Left ventricle myocardium superior (tissue), 1 donor: Measurements from ENCODE around the gene OTUD7B. TPM values are rescaled to one million over a fixed set of nuclear protein-coding genes. Genes with fewer than 3 reads are reported as not detected.

Experiments
- ATAC-seq: fragments of 200-7000 bp; cut with Tn5 transposase; one replicate; pipeline ENCODE4 v1.9.1; 2020; ENCODE audit warnings: mild to moderate bottlenecking, moderate library complexity
- DNase-seq: peaks from one replicate; pipeline ENCODE4 v3.0.0-alpha.2; 2020
- intact Hi-C: fragments of 100-400 bp; cut with micrococcal nuclease; formaldehyde crosslinking; loops from one replicate; pipeline ENCODE4 v1.11.0; 2022
- total RNA-seq: library from RNA; stranded (reverse); fragmentation: NEBNext Ultra II Directional; extraction: Animal tissue kit (Norgen Biotek cat#: 25700); gene quantifications from one replicate; pipeline ENCODE4 v1.2.1, GENCODE V29; 2021
- donor health status: DM: no; HTN: yes; CAD: no; lungs with severe emphysema.

Gene OTUD7B
- total RNA-seq, 1 donor from 2014 or later = 23.0 TPM

DNA sequence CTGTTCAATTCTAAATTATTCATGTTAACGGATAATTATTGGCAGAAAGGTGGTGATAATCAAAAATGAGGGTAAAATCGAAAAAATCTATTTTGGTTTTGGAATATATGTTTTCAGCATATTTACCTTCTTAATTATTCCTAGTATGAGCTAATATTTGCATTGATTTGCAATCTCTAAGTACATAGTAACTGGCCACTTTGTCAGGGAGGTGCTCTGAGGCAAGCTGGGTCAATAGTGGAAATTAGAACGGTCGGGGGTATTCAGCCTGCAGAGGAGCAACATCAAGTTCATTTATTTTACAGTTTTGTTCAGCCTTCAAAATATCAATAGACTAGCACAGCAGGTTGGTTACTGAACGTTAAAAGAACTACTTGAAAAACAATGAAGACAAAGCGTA is 1.8 kb downstream of the OTUD7B start:
- ATAC-seq = no peak
- DNase-seq = no peak
- intact Hi-C loops = no loop called here

DNA sequence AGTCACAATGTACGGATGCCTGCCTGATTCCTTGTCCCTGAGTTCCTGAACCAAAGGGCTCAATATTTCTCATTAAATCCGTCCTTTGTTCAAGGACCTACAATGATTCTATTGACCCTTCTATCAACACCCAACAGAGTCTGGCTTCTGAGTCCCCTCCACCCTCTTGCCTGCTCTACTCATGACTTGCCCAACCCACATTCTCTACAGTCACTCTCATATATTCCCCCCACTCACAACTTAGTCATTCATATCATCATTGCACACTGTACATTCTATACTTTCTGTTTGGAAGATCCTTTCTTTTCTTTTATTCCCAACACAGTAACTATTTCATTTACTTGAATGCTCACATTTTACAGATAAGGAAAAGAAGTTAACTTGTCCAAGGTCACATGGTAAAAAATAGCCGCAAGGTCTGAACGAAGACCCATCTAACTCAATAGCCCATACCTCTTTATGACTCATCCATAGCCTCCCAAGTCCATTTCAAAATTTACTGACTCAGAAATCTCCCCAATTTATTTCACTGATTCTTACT is 3.6 kb downstream of the OTUD7B start:
- intact Hi-C loops = no loop called here
- ATAC-seq (no peak), DNase-seq (no peak)

DNA sequence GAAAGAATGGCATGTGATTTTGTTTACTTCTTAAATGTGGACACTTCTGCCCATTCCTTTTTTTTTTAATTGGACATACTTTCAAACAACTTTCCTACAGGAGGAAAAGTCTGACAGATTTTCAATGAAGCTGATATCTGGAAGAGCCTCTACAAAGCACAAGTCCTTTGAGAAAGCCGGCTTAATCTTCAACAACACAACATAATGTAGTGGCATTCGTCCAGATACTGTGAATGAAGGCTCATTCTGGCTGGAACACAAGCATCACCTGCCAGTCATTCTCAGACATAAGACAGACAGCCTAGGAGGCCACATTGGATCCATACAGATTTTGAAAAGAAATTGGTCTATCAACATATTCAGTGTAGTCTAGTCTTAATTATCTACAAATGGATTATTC is 4.9 kb downstream of the OTUD7B start:
- no peak for ATAC-seq
- intact Hi-C loops = no loop called here

DNA sequence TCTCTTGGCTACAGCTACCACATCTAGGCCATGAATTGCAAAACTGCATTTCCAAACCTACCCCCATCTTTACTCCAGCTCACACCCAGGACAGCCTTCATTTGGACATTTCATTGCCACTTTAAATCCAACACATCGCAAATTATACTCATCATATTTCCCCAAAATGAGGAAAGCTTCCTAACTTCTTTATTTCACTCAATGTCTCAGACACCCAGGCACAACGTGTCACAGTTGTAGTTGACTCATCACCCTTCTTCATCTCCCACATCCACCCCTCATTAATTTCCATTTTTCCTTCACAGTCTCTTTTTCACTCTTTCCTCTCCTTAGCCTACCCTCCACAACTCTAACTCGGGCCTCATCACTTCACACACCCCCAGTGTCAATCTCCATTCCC is 6.7 kb downstream of the OTUD7B start:
- intact Hi-C loops = no loop called here
- ATAC-seq = no peak

More for the DNA sequence above, 4.9 kb downstream of the OTUD7B start:
- DNase-seq = no peak

GRCh38 chr1:150002217-150002616 is 8.3 kb downstream of the OTUD7B start:
- intact Hi-C loops = no loop called here
- ATAC-seq = no peak

More for the DNA sequence above, 6.7 kb downstream of the OTUD7B start:
- no peak for DNase-seq

DNA sequence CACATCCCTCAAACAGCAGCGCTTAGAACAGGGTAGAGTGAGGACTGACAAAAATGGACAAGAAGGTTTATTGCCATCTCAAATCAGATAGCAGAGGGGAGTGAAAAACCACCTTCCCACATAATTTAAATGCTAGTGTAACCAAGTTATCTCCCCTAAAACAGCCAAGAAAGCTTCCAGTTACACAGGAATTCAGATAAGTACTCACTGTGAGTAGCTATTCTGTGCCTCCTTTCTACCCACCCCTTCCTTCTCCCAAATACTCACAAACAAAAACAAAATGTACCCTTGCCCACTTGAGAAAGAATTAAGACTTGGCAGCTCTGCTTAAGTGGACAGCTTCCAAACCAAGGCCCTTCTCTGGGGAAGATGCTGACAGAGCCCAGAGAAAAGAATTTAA is 9.1 kb downstream of the OTUD7B start:
- DNase-seq (no peak), ATAC-seq (peak; percentile 41)
- intact Hi-C loops = no loop called here

More at GRCh38 chr1:150002217-150002616, 8.3 kb downstream of the OTUD7B start:
- no peak for DNase-seq

- DNase-seq (no peak), ATAC-seq (no peak)
- intact Hi-C loops = no loop called here
These were observed 12.8 kb downstream of the OTUD7B start for GRCh38 chr1:149997585-149998262.

GRCh38 chr1:149995927-149996326 is 14.6 kb downstream of the OTUD7B start:
- intact Hi-C loops = no loop called here
- ATAC-seq = no peak
- no peak for DNase-seq

DNA sequence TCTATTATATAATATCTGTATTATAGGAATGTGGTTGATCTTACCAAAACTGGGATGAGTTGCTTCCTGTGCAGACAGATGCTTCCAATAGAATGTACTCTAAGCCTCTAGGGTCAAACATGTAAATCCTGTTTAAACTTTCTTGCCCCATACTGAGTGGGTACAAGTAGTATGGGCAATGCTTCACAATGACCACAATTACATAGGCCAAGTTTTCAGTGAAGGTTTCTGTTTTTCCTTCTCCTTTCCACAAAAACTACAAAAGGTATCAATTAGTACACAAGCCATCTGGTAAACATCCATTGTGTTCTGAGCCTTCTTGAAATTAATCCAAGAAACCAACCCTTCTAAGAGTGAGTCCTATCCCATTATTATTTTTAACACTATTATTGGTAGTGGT is 16.8 kb downstream of the OTUD7B start:
- intact Hi-C loops = no loop called here
- DNase-seq (no peak), ATAC-seq (no peak)

GRCh38 chr1:149993181-149993580 is 17.3 kb downstream of the OTUD7B start:
- no peak for DNase-seq
- intact Hi-C loops = no loop called here
- ATAC-seq = no peak

- DNase-seq = no peak
- intact Hi-C loops = no loop called here
- ATAC-seq = no peak
These were observed 23.3 kb downstream of the OTUD7B start for GRCh38 chr1:149987297-149987595.

DNA sequence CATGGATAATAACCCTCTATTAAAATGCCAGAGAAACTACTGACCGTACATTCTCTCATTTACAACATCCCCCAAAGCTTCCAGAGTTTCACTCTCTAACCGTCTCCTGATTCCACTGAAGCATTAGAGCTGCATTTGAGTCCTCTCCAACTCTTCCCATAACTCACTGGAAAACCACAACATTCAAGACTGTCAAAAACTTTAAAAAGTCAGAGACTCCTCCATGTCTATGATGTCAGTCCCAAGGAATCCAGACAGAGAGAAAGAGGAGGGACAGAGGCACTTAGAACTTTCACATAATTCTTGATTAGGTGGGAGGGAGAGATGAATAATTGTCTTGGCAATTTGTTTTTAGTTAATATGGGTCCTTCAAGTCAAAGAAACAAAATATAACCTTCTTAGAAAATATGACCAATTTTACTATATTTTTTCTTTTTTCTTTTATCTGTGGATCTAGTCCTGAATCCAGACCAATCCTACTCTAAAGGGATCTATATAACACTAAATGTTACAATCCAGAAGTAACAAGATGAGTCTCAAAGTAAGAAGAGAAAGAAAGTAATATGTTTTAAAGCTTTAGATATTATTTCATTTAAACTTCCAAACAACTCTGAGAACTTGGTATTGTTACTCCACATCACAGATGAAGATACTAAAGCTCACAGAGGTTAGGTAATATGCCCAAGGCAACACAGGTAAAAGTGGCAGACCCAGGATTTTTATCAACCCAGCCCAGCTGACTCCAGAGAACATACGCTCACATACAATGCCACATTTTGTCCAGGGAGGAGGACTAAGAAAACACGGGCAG is 23.8 kb downstream of the OTUD7B start:
- intact Hi-C loops = no loop called here
- ATAC-seq = peak; percentile 39
- no peak for DNase-seq

DNA sequence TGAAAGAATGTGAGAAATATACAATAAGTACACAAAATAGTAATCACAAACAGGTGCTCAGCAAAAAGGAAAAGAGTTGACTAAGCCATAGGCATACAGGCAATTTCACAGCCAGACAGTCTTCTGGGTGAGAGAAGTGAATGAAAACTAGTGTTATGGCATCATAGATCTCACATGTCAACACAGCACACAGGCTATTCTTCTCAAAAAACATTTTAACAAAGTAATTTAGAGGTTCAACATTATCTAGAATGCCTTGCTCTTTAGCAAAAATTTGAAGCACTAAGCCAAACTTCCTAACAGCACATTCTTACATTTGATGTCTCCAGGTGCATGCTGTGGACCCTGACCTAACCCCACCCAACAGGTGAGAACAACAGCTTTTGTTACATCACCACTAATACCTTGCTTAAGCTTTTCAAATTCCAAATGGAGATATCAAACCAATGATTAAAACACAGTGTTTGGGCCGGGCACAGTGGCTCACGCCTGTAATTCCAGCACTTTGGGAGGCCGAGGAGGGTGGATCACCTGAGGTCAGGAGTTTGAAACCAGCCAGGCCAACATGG is 30.5 kb downstream of the OTUD7B start:
- ATAC-seq = no peak

GRCh38 chr1:149979245-149979971 is 31.1 kb downstream of the OTUD7B start:
- DNase-seq (no peak), ATAC-seq (no peak)

More for the DNA sequence above, 30.5 kb downstream of the OTUD7B start:
- no peak for DNase-seq
- intact Hi-C loops = no loop called here

DNA sequence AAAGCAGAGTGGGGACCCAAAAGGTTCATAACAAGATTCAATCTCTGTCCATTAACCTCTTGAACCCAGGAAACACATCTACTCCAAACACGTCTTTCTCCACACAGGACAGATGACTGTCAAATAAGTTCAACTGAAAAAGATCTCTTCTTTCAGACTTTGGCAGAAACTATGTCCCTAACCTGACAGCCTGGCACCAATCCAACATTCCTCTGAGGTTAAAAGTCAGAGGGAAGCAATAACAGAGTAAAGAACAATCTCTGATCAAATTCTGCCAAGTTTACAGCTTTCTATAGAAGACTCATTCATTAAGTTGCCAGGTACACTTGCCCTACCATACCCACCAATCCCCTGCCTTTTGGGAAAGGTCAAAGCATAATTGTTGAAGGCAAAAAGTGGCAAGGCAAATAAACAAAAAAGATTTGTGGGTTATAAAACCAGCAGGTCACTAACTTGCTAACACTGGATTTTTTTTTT is 31.9 kb downstream of the OTUD7B start:
- ATAC-seq (no peak), DNase-seq (no peak)
- intact Hi-C loops = no loop called here

More at GRCh38 chr1:149979245-149979971, 31.1 kb downstream of the OTUD7B start:
- intact Hi-C loops = no loop called here

- DNase-seq (no peak), ATAC-seq (no peak)
- intact Hi-C loops = no loop called here
These were observed 33.2 kb downstream of the OTUD7B start for GRCh38 chr1:149977345-149977744.

DNA sequence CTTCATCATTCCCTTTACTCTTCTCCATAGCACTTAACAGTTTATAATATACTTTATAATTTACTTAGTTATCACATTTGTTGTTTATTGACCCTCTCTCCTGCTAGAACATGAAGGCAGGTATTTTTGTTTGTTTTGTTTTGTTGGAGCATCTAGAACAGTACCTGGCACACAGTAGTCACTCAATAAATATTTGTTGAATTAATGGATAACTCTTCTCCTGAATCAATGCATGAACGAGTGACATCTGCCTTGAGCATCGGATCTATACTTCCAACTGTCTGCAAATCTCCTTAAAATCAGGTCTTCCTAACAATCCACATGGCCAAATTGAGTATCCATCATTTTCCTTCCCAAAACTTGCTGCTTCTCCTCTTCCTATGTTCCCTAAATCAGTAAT is 38.0 kb downstream of the OTUD7B start:
- no peak for ATAC-seq
- intact Hi-C loops = no loop called here
- no peak for DNase-seq

DNA sequence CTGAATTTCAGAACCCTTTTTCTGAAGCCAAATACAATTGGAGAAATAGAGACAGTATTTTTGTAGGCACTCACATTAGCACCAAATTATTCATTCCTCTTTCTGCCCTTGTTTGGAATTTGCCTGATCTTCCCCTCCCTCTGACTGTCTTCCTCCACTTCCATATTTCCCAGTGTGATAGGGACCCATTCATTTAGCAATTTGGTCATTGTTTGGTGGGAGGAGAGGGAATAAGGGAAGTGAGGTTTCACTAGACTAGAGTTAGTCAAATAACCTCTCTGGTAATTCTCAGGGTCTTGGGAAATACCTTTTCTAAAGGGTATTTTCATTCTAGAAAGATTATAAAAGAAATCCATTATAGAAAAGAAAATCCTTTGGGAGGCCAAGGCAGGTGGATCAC is 42.9 kb downstream of the OTUD7B start:
- ATAC-seq = no peak
- no peak for DNase-seq
- intact Hi-C loops = loop anchor here (10.0 kb wide), 2 partner anchors 47 to 197 kb away; partner anchors contain the start of gene OTUD7B

GRCh38 chr1:149967041-149967440 is 43.5 kb downstream of the OTUD7B start:
- intact Hi-C loops = loop anchor here (10.0 kb wide), 2 partner anchors 48 to 198 kb away; partner anchors contain the start of gene OTUD7B
- no peak for DNase-seq
- no peak for ATAC-seq
